WTC11 (cell line): Measurements from ENCODE around the gene STK24. TPM values are rescaled to one million over a fixed set of nuclear protein-coding genes. Genes with fewer than 3 reads are reported as not detected.

Experiments used
- ATAC-seq: fragments of 200-7000 bp; cut with Tn5 transposase; 2 replicates; pipeline ENCODE4 v1.10.0; 2021; ENCODE audit warnings: mild to moderate bottlenecking, moderate library complexity
- CTCF ChIA-PET: fragments of 300-600 bp; sonication (Branson Sonifier 250); formaldehyde crosslinking; loops from one replicate; lab custom pipeline; 2021; ENCODE audit warnings: antibody characterized with exemption; lab: Charles Lee
- POLR2A ChIA-PET: fragments of 350-600 bp; sonication (Branson Sonifier 250); formaldehyde crosslinking; loops from one replicate; lab custom pipeline; 2021; ENCODE audit warnings: antibody characterized with exemption; lab: Charles Lee
- DNase-seq: peaks from one replicate; pipeline ENCODE4 v3.0.0; 2021; ENCODE audit warnings: low spot score
- H3K27ac Mint-ChIP-seq: 2 replicates; pipeline ENCODE4 v1.8.0; 2021; ENCODE audit warnings: mixed read lengths
- H3K27me3 Mint-ChIP-seq: 2 replicates; pipeline ENCODE4 v1.8.0; 2021; ENCODE audit warnings: low read depth, mild to moderate bottlenecking, moderate library complexity, mixed read lengths
- H3K36me3 Mint-ChIP-seq: 2 replicates; pipeline ENCODE4 v1.8.0; 2021; ENCODE audit warnings: mixed read lengths
- H3K4me1 Mint-ChIP-seq: 2 replicates; pipeline ENCODE4 v1.8.0; 2022; ENCODE audit warnings: mixed read lengths
- H3K4me3 Mint-ChIP-seq: 2 replicates; pipeline ENCODE4 v1.8.0; 2021; ENCODE audit warnings: mild to moderate bottlenecking, moderate library complexity, mixed read lengths
- H3K9me3 Mint-ChIP-seq: 2 replicates; pipeline ENCODE4 v1.8.0; 2021; ENCODE audit warnings: mixed read lengths
- ATF1 ChIP-seq: sonication (generic); formaldehyde crosslinking; IDR thresholded peaks from 2 replicates; pipeline ENCODE4 v1.8.1; 2023; ENCODE audit warnings: mild to moderate bottlenecking, moderate library complexity, missing genetic modification reagents
- MYBL2 ChIP-seq: sonication (generic); formaldehyde crosslinking; IDR thresholded peaks from 2 replicates; pipeline ENCODE4 v1.8.1; 2023; ENCODE audit warnings: mild to moderate bottlenecking, moderate library complexity, missing genetic modification reagents
- NFYB ChIP-seq: sonication (generic); formaldehyde crosslinking; conservative IDR thresholded peaks from 2 replicates; pipeline ENCODE4 v1.8.0; 2022; ENCODE audit warnings: low read depth, missing genetic modification reagents
- SMAD3 ChIP-seq: sonication (generic); formaldehyde crosslinking; IDR thresholded peaks from 2 replicates; pipeline ENCODE4 v1.8.0; 2022; ENCODE audit warnings: missing genetic modification reagents, mild to moderate bottlenecking, borderline replicate concordance
- TP53 ChIP-seq: sonication (generic); formaldehyde crosslinking; IDR thresholded peaks from 2 replicates; pipeline ENCODE4 v1.8.1; 2023; ENCODE audit warnings: mild to moderate bottlenecking, missing genetic modification reagents
- ZNF138 ChIP-seq: sonication (generic); formaldehyde crosslinking; conservative IDR thresholded peaks from 2 replicates; pipeline ENCODE4 v1.8.1; 2022; ENCODE audit warnings: mild to moderate bottlenecking, moderate library complexity, missing genetic modification reagents
- ZNF396 ChIP-seq: fragments of 250-450 bp; sonication (Bioruptor Pico); IDR thresholded peaks from 2 replicates; pipeline ENCODE4 v1.8.0; 2021; ENCODE audit warnings: mild to moderate bottlenecking, moderate library complexity, borderline replicate concordance
- ZNF416 ChIP-seq: fragments of 250-450 bp; sonication (Bioruptor Pico); IDR thresholded peaks from 2 replicates; pipeline ENCODE4 v1.9.0; 2021; ENCODE audit warnings: mild to moderate bottlenecking, inconsistent platforms
- ZNF423 ChIP-seq: fragments of 250-450 bp; sonication (Bioruptor Pico); IDR thresholded peaks from 2 replicates; pipeline ENCODE4 v2.1.2; 2022; ENCODE audit warnings: mild to moderate bottlenecking, moderate library complexity
- total RNA-seq: library from RNA; stranded (reverse); gene quantifications from 3 replicates; pipeline ENCODE4 v1.2.3, GENCODE V29; 2021
- TF ChIP-seq, protein P1 (sequence below): fragments of 250-450 bp; sonication (Bioruptor Pico); IDR thresholded peaks from 2 replicates; pipeline ENCODE4 v1.9.0; 2021; ENCODE audit warnings: mild to moderate bottlenecking
- TF ChIP-seq, protein P2 (sequence below): sonication (generic); formaldehyde crosslinking; IDR thresholded peaks from 2 replicates; pipeline ENCODE4 v1.8.1; 2023; ENCODE audit warnings: mild to moderate bottlenecking, missing genetic modification reagents, moderate library complexity
- TF ChIP-seq, protein P3 (sequence below): fragments of 250-450 bp; sonication (Bioruptor Pico); IDR thresholded peaks from 2 replicates; pipeline ENCODE4 v1.9.0; 2021; ENCODE audit warnings: mild to moderate bottlenecking
- TF ChIP-seq, protein P4 (sequence below): sonication (generic); formaldehyde crosslinking; IDR thresholded peaks from 2 replicates; pipeline ENCODE4 v1.8.1; 2023; ENCODE audit warnings: mild to moderate bottlenecking, moderate library complexity, missing genetic modification reagents
- TF ChIP-seq, protein P5 (sequence below): sonication (generic); formaldehyde crosslinking; IDR thresholded peaks from 2 replicates; pipeline ENCODE4 v1.8.0; 2022; ENCODE audit warnings: mild to moderate bottlenecking, missing genetic modification reagents
- TF ChIP-seq, protein P6 (sequence below): sonication (generic); formaldehyde crosslinking; IDR thresholded peaks from 2 replicates; pipeline ENCODE4 v1.8.0; 2023; ENCODE audit warnings: missing genetic modification reagents, mild to moderate bottlenecking, borderline replicate concordance
- TF ChIP-seq, protein P7 (sequence below): sonication (generic); formaldehyde crosslinking; IDR thresholded peaks from 2 replicates; pipeline ENCODE4 v1.8.0; 2022; ENCODE audit warnings: mild to moderate bottlenecking, missing genetic modification reagents
- TF ChIP-seq, protein P8 (sequence below): sonication (generic); formaldehyde crosslinking; IDR thresholded peaks from 2 replicates; pipeline ENCODE4 v1.8.0; 2022; ENCODE audit warnings: mild to moderate bottlenecking, missing genetic modification reagents

Gene STK24
- total RNA-seq, 1 experiment from 2014 or later: 138 TPM

DNA sequence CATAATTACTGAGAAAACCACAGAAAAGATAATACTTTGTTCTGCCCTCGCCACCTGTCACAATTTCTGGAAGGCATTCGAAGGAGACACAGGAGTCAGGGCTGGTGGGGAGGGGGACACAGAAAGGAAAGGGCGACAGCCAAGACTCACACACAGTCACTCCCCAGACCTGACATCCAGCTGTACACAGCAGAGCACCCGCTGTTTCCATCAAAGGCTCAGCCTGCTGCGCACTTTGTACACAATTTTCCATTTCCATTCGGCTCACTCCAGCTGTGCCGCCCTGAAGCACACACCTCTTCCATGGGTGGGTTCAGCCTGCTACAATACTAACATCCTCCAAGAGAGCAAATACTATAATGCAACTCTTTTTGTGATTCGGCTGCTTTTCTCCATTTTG is 38.0 kb downstream of the STK24 start:
- no peak for ATAC-seq
- no peak overlapping the region for H3K4me3 Mint-ChIP-seq
- peaks cover 83% of the 10 kb centered on the region for H3K4me1 Mint-ChIP-seq
- TF ChIP-seq NFYB (CRISPR knock-in tag) (no peak), SMAD3 (CRISPR knock-in tag) (no peak), MYBL2 (CRISPR knock-in tag) (no peak), ATF1 (CRISPR knock-in tag) (no peak), ZNF138 (CRISPR knock-in tag) (no peak), ZNF416 (CRISPR knock-in tag) (no peak), ZNF396 (CRISPR knock-in tag) (no peak), ZNF423 (CRISPR knock-in tag) (no peak), TP53 (CRISPR knock-in tag) (no peak)
- TF ChIP-seq, protein P1, sequence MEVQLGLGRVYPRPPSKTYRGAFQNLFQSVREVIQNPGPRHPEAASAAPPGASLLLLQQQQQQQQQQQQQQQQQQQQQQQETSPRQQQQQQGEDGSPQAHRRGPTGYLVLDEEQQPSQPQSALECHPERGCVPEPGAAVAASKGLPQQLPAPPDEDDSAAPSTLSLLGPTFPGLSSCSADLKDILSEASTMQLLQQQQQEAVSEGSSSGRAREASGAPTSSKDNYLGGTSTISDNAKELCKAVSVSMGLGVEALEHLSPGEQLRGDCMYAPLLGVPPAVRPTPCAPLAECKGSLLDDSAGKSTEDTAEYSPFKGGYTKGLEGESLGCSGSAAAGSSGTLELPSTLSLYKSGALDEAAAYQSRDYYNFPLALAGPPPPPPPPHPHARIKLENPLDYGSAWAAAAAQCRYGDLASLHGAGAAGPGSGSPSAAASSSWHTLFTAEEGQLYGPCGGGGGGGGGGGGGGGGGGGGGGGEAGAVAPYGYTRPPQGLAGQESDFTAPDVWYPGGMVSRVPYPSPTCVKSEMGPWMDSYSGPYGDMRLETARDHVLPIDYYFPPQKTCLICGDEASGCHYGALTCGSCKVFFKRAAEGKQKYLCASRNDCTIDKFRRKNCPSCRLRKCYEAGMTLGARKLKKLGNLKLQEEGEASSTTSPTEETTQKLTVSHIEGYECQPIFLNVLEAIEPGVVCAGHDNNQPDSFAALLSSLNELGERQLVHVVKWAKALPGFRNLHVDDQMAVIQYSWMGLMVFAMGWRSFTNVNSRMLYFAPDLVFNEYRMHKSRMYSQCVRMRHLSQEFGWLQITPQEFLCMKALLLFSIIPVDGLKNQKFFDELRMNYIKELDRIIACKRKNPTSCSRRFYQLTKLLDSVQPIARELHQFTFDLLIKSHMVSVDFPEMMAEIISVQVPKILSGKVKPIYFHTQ (CRISPR knock-in tag): no peak
- TF ChIP-seq, protein P2, sequence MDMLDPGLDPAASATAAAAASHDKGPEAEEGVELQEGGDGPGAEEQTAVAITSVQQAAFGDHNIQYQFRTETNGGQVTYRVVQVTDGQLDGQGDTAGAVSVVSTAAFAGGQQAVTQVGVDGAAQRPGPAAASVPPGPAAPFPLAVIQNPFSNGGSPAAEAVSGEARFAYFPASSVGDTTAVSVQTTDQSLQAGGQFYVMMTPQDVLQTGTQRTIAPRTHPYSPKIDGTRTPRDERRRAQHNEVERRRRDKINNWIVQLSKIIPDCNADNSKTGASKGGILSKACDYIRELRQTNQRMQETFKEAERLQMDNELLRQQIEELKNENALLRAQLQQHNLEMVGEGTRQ (CRISPR knock-in tag): no peak
- TF ChIP-seq, protein P3, sequence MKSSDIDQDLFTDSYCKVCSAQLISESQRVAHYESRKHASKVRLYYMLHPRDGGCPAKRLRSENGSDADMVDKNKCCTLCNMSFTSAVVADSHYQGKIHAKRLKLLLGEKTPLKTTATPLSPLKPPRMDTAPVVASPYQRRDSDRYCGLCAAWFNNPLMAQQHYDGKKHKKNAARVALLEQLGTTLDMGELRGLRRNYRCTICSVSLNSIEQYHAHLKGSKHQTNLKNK (CRISPR knock-in tag): no peak
- TF ChIP-seq, protein P4, sequence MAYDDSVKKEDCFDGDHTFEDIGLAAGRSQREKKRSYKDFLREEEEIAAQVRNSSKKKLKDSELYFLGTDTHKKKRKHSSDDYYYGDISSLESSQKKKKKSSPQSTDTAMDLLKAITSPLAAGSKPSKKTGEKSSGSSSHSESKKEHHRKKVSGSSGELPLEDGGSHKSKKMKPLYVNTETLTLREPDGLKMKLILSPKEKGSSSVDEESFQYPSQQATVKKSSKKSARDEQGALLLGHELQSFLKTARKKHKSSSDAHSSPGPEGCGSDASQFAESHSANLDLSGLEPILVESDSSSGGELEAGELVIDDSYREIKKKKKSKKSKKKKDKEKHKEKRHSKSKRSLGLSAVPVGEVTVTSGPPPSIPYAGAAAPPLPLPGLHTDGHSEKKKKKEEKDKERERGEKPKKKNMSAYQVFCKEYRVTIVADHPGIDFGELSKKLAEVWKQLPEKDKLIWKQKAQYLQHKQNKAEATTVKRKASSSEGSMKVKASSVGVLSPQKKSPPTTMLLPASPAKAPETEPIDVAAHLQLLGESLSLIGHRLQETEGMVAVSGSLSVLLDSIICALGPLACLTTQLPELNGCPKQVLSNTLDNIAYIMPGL (CRISPR knock-in tag): no peak
- TF ChIP-seq, protein P5, sequence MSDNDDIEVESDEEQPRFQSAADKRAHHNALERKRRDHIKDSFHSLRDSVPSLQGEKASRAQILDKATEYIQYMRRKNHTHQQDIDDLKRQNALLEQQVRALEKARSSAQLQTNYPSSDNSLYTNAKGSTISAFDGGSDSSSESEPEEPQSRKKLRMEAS (CRISPR knock-in tag): no peak
- TF ChIP-seq, protein P6, sequence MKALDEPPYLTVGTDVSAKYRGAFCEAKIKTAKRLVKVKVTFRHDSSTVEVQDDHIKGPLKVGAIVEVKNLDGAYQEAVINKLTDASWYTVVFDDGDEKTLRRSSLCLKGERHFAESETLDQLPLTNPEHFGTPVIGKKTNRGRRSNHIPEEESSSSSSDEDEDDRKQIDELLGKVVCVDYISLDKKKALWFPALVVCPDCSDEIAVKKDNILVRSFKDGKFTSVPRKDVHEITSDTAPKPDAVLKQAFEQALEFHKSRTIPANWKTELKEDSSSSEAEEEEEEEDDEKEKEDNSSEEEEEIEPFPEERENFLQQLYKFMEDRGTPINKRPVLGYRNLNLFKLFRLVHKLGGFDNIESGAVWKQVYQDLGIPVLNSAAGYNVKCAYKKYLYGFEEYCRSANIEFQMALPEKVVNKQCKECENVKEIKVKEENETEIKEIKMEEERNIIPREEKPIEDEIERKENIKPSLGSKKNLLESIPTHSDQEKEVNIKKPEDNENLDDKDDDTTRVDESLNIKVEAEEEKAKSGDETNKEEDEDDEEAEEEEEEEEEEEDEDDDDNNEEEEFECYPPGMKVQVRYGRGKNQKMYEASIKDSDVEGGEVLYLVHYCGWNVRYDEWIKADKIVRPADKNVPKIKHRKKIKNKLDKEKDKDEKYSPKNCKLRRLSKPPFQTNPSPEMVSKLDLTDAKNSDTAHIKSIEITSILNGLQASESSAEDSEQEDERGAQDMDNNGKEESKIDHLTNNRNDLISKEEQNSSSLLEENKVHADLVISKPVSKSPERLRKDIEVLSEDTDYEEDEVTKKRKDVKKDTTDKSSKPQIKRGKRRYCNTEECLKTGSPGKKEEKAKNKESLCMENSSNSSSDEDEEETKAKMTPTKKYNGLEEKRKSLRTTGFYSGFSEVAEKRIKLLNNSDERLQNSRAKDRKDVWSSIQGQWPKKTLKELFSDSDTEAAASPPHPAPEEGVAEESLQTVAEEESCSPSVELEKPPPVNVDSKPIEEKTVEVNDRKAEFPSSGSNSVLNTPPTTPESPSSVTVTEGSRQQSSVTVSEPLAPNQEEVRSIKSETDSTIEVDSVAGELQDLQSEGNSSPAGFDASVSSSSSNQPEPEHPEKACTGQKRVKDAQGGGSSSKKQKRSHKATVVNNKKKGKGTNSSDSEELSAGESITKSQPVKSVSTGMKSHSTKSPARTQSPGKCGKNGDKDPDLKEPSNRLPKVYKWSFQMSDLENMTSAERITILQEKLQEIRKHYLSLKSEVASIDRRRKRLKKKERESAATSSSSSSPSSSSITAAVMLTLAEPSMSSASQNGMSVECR: no peak
- TF ChIP-seq, protein P7, sequence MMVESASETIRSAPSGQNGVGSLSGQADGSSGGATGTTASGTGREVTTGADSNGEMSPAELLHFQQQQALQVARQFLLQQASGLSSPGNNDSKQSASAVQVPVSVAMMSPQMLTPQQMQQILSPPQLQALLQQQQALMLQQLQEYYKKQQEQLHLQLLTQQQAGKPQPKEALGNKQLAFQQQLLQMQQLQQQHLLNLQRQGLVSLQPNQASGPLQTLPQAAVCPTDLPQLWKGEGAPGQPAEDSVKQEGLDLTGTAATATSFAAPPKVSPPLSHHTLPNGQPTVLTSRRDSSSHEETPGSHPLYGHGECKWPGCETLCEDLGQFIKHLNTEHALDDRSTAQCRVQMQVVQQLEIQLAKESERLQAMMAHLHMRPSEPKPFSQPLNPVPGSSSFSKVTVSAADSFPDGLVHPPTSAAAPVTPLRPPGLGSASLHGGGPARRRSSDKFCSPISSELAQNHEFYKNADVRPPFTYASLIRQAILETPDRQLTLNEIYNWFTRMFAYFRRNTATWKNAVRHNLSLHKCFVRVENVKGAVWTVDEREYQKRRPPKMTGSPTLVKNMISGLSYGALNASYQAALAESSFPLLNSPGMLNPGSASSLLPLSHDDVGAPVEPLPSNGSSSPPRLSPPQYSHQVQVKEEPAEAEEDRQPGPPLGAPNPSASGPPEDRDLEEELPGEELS (CRISPR knock-in tag): no peak
- TF ChIP-seq, protein P8, sequence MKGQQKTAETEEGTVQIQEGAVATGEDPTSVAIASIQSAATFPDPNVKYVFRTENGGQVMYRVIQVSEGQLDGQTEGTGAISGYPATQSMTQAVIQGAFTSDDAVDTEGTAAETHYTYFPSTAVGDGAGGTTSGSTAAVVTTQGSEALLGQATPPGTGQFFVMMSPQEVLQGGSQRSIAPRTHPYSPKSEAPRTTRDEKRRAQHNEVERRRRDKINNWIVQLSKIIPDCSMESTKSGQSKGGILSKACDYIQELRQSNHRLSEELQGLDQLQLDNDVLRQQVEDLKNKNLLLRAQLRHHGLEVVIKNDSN: no peak
- CTCF ChIA-PET: no interaction called here
- H3K36me3 Mint-ChIP-seq: no peaks in the 10 kb centered on the region
- H3K9me3 Mint-ChIP-seq: no peaks in the 10 kb centered on the region
- POLR2A ChIA-PET: interaction anchor here (0.7 kb wide), 1 partner anchor 38 kb away, joined by 4 read pairs; the partner anchor contains the start of gene STK24
- H3K27me3 Mint-ChIP-seq: no peaks in the 10 kb centered on the region
- H3K27ac Mint-ChIP-seq: no peak overlapping the region
- DNase-seq: no peak
